Thoracic aorta (tissue), 2 donors: ENCODE measurements around the gene CAB39L. TPM values are rescaled to one million over a fixed set of nuclear protein-coding genes. Genes with fewer than 3 reads are reported as not detected.

Experiments used
- ATAC-seq: fragments of 150-250 bp; one replicate; pipeline ENCODE4 v1.8.0; 2017; ENCODE audit warnings: low read depth; ENCODE audit not compliant: insufficient number of reproducible peaks, low FRiP score
- DNase-seq: peaks from one replicate; pipeline ENCODE4 v3.0.0-alpha.2; 2020; ENCODE audit warnings: low spot score
- H3K27ac ChIP-seq, 2 donors: fragments of 200-600 bp; sonication (generic); 1 replicate in 1 of 2; 2 replicates in 1 of 2; pipeline ENCODE4 v1.5.1; 2016; ENCODE audit warnings: mild to moderate bottlenecking in 2 of 2, moderate library complexity in 2 of 2
- H3K27me3 ChIP-seq: fragments of 200-600 bp; sonication (generic); replicated peaks from 2 replicates; pipeline ENCODE4 v1.6.0; 2016; ENCODE audit warnings: mild to moderate bottlenecking; ENCODE audit not compliant: insufficient read depth
- H3K36me3 ChIP-seq: fragments of 200-600 bp; sonication (generic); one replicate; pipeline ENCODE4 v1.5.1; 2016
- H3K4me1 ChIP-seq, 2 donors: fragments of 200-600 bp; sonication (generic); 1 replicate in 1 of 2; 2 replicates in 1 of 2; pipeline versions ENCODE4 v1.5.1 to v1.6.0; 2016; ENCODE audit warnings: low read depth in 2 of 2, mild to moderate bottlenecking in 1 of 2; ENCODE audit not compliant: control insufficient read depth in 1 of 2
- H3K4me3 ChIP-seq: fragments of 200-600 bp; sonication (generic); 2 replicates; pipeline ENCODE4 v1.5.1; 2016; ENCODE audit warnings: mild to moderate bottlenecking
- H3K9me3 ChIP-seq: fragments of 200-600 bp; sonication (generic); 2 replicates; pipeline ENCODE4 v1.5.1; 2016
- total RNA-seq, 2 donors: library from RNA; depleted of rRNA; stranded (reverse); fragments of >200 nt; gene quantifications; one replicate each; pipeline versions ENCODE4 v1.1.0 to v1.2.3, GENCODE V29; 2016
- TF ChIP-seq, protein P1 (sequence below): fragments of 200-600 bp; sonication (generic); IDR thresholded peaks from one replicate; pipeline ENCODE4 v1.5.1; 2019; ENCODE audit warnings: antibody characterized with exemption

The CAB39L gene
- total RNA-seq, 2 donors from 2014 or later: 38.7 to 46.7 TPM

- Histone ChIP-seq H3K27me3 (no peaks in the 10 kb centered on the region), H3K27ac (peak overlapping the region; percentile 49 to 62), H3K4me3 (peak overlapping the region; percentile 24), H3K4me1 (peaks cover 15 to 33% of the 10 kb centered on the region in 2 donors), H3K36me3 (no peaks in the 10 kb centered on the region), H3K9me3 (no peaks in the 10 kb centered on the region)
- ATAC-seq: no peak
- no peak for DNase-seq
- TF ChIP-seq, protein P1, sequence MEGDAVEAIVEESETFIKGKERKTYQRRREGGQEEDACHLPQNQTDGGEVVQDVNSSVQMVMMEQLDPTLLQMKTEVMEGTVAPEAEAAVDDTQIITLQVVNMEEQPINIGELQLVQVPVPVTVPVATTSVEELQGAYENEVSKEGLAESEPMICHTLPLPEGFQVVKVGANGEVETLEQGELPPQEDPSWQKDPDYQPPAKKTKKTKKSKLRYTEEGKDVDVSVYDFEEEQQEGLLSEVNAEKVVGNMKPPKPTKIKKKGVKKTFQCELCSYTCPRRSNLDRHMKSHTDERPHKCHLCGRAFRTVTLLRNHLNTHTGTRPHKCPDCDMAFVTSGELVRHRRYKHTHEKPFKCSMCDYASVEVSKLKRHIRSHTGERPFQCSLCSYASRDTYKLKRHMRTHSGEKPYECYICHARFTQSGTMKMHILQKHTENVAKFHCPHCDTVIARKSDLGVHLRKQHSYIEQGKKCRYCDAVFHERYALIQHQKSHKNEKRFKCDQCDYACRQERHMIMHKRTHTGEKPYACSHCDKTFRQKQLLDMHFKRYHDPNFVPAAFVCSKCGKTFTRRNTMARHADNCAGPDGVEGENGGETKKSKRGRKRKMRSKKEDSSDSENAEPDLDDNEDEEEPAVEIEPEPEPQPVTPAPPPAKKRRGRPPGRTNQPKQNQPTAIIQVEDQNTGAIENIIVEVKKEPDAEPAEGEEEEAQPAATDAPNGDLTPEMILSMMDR: no peak
Observed at GRCh38 chr13:49367640-49368422, 76.0 kb downstream of the CAB39L start.

- H3K27ac ChIP-seq: no peak overlapping the region
Observed at GRCh38 chr13:49366841-49367240, 77.0 kb downstream of the CAB39L start.

DNA sequence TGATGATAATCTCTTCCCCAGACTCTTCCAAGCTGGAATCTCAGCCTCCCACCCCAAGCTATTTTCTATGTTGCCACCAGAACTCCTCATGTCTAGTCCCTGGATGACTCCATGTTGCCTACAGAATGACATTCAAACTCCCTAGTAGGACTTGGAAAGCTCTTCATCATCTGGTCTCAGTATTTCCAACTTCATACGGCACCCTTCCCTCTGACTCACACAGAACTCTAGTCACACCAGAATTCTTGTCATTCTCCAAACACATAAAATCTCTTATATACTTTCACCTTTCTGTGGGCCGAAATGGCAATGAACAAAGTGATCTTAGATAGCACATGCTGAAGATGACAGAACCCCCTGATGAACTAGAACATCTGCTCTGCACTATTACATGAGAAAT lies 86.2 kb downstream of the CAB39L start:
- Histone ChIP-seq H3K9me3 (no peaks in the 10 kb centered on the region), H3K27ac (peak overlapping the region; percentile 31 to 97), H3K4me1 (peaks cover 18 to 27% of the 10 kb centered on the region in 2 donors), H3K4me3 (no peak overlapping the region), H3K27me3 (no peaks in the 10 kb centered on the region), H3K36me3 (no peaks in the 10 kb centered on the region)
- DNase-seq (no peak), ATAC-seq (peak; percentile 46)
- TF ChIP-seq, protein P1: no peak

More at GRCh38 chr13:49366841-49367240, 77.0 kb downstream of the CAB39L start:
- H3K27me3 ChIP-seq: no peaks in the 10 kb centered on the region
- DNase-seq (no peak), ATAC-seq (no peak)
- no peak overlapping the region for H3K4me3 ChIP-seq
- H3K4me1 ChIP-seq: peaks cover 11 to 26% of the 10 kb centered on the region in 2 donors
- H3K9me3 ChIP-seq: no peaks in the 10 kb centered on the region
- no peaks in the 10 kb centered on the region for H3K36me3 ChIP-seq
- TF ChIP-seq, protein P1: no peak

- Histone ChIP-seq H3K9me3 (no peaks in the 10 kb centered on the region), H3K27ac (peak overlapping the region; percentile 93 to 97), H3K27me3 (no peaks in the 10 kb centered on the region), H3K4me3 (peak overlapping the region; percentile 23), H3K4me1 (peaks cover 21 to 35% of the 10 kb centered on the region in 2 donors), H3K36me3 (no peaks in the 10 kb centered on the region)
- ATAC-seq (peak; percentile 97), DNase-seq (no peak)
- TF ChIP-seq, protein P1: no peak
Observed at GRCh38 chr13:49356223-49356622, 87.6 kb downstream of the CAB39L start.

- DNase-seq: no peak
- ATAC-seq: no peak
- TF ChIP-seq, protein P1: no peak
- Histone ChIP-seq H3K9me3 (no peaks in the 10 kb centered on the region), H3K27ac (peak overlapping the region in 1 of 2 donors; percentile 3), H3K4me3 (no peak overlapping the region), H3K4me1 (peaks cover 21 to 36% of the 10 kb centered on the region in 2 donors), H3K36me3 (peaks cover 4% of the 10 kb centered on the region), H3K27me3 (no peaks in the 10 kb centered on the region)
Observed at GRCh38 chr13:49354719-49355118, 89.1 kb downstream of the CAB39L start.
